Trophoblast cell (in vitro differentiated cells and primary cell): ENCODE measurements around the gene MIA3.

Experiments
- DNase-seq, 2 donors: peaks; one replicate each; pipeline ENCODE4 v3.0.0-alpha.2; 2016
- H2AFZ ChIP-seq: 2 replicates; pipeline ENCODE4 v1.6.1; 2013; ENCODE audit warnings: low read length, moderate library complexity, mild to moderate bottlenecking; ENCODE audit not compliant: insufficient read depth, poor library complexity
- H2AK5ac ChIP-seq: 2 replicates; pipeline ENCODE4 v1.6.1; 2013; ENCODE audit warnings: mild to moderate bottlenecking, low read length
- H2BK120ac ChIP-seq: 2 replicates; pipeline ENCODE4 v1.6.1; 2013; ENCODE audit warnings: low read length, mild to moderate bottlenecking, moderate library complexity; ENCODE audit not compliant: insufficient read depth, poor library complexity
- H2BK12ac ChIP-seq: 2 replicates; pipeline ENCODE4 v1.6.1; 2013; ENCODE audit warnings: mild to moderate bottlenecking, low read length, moderate library complexity
- H2BK5ac ChIP-seq: 2 replicates; pipeline ENCODE4 v1.6.1; 2013; ENCODE audit warnings: low read length, low read depth, moderate library complexity, mild to moderate bottlenecking; ENCODE audit not compliant: poor library complexity
- H3K14ac ChIP-seq: 2 replicates; pipeline ENCODE4 v1.6.1; 2013; ENCODE audit warnings: mild to moderate bottlenecking, low read length
- H3K18ac ChIP-seq: 2 replicates; pipeline ENCODE4 v1.6.1; 2013; ENCODE audit warnings: mild to moderate bottlenecking, low read length
- H3K23ac ChIP-seq: 2 replicates; pipeline ENCODE4 v1.6.1; 2013; ENCODE audit warnings: low read length
- H3K27ac ChIP-seq: 2 replicates; pipeline ENCODE4 v1.5.1; 2013; ENCODE audit warnings: low read depth, mild to moderate bottlenecking, inconsistent platforms, low read length, moderate library complexity
- H3K27me3 ChIP-seq: 2 replicates; pipeline ENCODE4 v1.6.1; 2013; ENCODE audit warnings: inconsistent platforms, mild to moderate bottlenecking, low read length, moderate library complexity; ENCODE audit not compliant: insufficient read depth
- H3K36me3 ChIP-seq, 2 experiments: 1 replicate in 1 of 2; 2 replicates in 1 of 2; pipeline ENCODE4 v1.6.1; 2013; ENCODE audit warnings: low read length in 2 of 2, mild to moderate bottlenecking in 2 of 2, moderate library complexity in 1 of 2; ENCODE audit not compliant: insufficient read depth in 2 of 2, control insufficient read depth in 1 of 2
- H3K4ac ChIP-seq: 2 replicates; pipeline ENCODE4 v1.6.1; 2013; ENCODE audit warnings: low read depth, mild to moderate bottlenecking, low read length, moderate library complexity
- H3K4me1 ChIP-seq, 2 experiments: 1 replicate in 1 of 2; 2 replicates in 1 of 2; pipeline ENCODE4 v1.6.1; 2013; ENCODE audit warnings: low read length in 2 of 2, mild to moderate bottlenecking in 2 of 2, moderate library complexity in 1 of 2; ENCODE audit not compliant: insufficient read depth in 2 of 2, control insufficient read depth in 1 of 2
- H3K4me2 ChIP-seq: 2 replicates; pipeline ENCODE4 v1.6.1; 2013; ENCODE audit warnings: inconsistent platforms, mild to moderate bottlenecking, low read length, moderate library complexity
- H3K4me3 ChIP-seq: 2 replicates; pipeline ENCODE4 v1.5.1; 2013; ENCODE audit warnings: mild to moderate bottlenecking, low read depth, low read length, inconsistent platforms
- H3K79me1 ChIP-seq: one replicate; pipeline ENCODE4 v1.6.1; 2013; ENCODE audit warnings: low read length
- H3K79me2 ChIP-seq: 2 replicates; pipeline ENCODE4 v1.6.1; 2013; ENCODE audit warnings: low read length, mild to moderate bottlenecking; ENCODE audit not compliant: control insufficient read depth, insufficient read depth, poor library complexity
- H3K9ac ChIP-seq: 2 replicates; pipeline ENCODE4 v1.6.1; 2013; ENCODE audit warnings: mild to moderate bottlenecking, low read length
- H3K9me3 ChIP-seq: 2 replicates; pipeline ENCODE4 v1.6.1; 2013; ENCODE audit warnings: low read depth, mild to moderate bottlenecking, control low read depth, inconsistent platforms, low read length; ENCODE audit not compliant: insufficient read depth
- H4K12ac ChIP-seq: 2 replicates; pipeline ENCODE4 v1.6.1; 2013; ENCODE audit warnings: low read depth, mild to moderate bottlenecking, low read length, moderate library complexity
- H4K8ac ChIP-seq: 2 replicates; pipeline ENCODE4 v1.6.1; 2013; ENCODE audit warnings: low read depth, mild to moderate bottlenecking, low read length, moderate library complexity
- H4K91ac ChIP-seq: one replicate; pipeline ENCODE4 v1.6.1; 2013; ENCODE audit warnings: low read depth, mild to moderate bottlenecking, low read length, moderate library complexity
- WGBS: extraction: QIAGEN DNeasy Blood & Tissue Kit; methylation state at CpG from one replicate; pipeline ENCODE4 v1.1.7; 2013; ENCODE audit warnings: missing lambda C conversion rate; ENCODE audit not compliant: insufficient read length, insufficient coverage; ENCODE audit errors: extremely low coverage; 5-methylcytosine and 5-hydroxymethylcytosine counted together

Gene MIA3

GRCh38 chr1:222589462-222590302, 28.2 kb upstream of the MIA3 start, which contains the start of gene TAF1A:
TSS of gene TAF1A (minus strand) at chr1:222589933.
- peaks cover 3% of the 10 kb centered on the region for H3K79me1 ChIP-seq
- H3K18ac ChIP-seq: peak within 1 kb of the TSS; percentile 79
- H4K8ac ChIP-seq: peak within 1 kb of the TSS; percentile 93
- peaks cover 2 to 6% of the 10 kb centered on the region in 2 experiments for H3K4me1 ChIP-seq
- H2AK5ac ChIP-seq: peak within 1 kb of the TSS; percentile 63
- H3K9me3 ChIP-seq: no peaks in the 10 kb centered on the region
- H3K79me2 ChIP-seq: peaks cover 5% of the 10 kb centered on the region
- peak within 1 kb of the TSS; percentile 75 for H3K9ac ChIP-seq
- H3K4me3 ChIP-seq: peak within 1 kb of the TSS; percentile 79
- H3K4ac ChIP-seq: peak within 1 kb of the TSS; percentile 22
- H3K36me3 ChIP-seq: peaks cover 3 to 6% of the 10 kb centered on the region in 2 experiments
- H3K14ac ChIP-seq: peak within 1 kb of the TSS; percentile 66
- no peaks in the 10 kb centered on the region for H3K27me3 ChIP-seq
- H2BK12ac ChIP-seq: no peak within 1 kb of the TSS
- peak within 1 kb of the TSS; percentile 65 for H3K4me2 ChIP-seq
- WGBS: no CpG with 5 or more reads among the region's 41 CpGs
- peak within 1 kb of the TSS; percentile 98 for H4K12ac ChIP-seq
- H2BK120ac ChIP-seq: peak within 1 kb of the TSS; percentile 52
- H2AFZ ChIP-seq: peak within 1 kb of the TSS; percentile 67
- H4K91ac ChIP-seq: peak within 1 kb of the TSS; percentile 77
- peak within 1 kb of the TSS; percentile 52 for H3K27ac ChIP-seq
- H2BK5ac ChIP-seq: peak within 1 kb of the TSS; percentile 62
- no peak within 1 kb of the TSS for H3K23ac ChIP-seq
- DNase-seq: peak; percentile 90 to 91

DNA sequence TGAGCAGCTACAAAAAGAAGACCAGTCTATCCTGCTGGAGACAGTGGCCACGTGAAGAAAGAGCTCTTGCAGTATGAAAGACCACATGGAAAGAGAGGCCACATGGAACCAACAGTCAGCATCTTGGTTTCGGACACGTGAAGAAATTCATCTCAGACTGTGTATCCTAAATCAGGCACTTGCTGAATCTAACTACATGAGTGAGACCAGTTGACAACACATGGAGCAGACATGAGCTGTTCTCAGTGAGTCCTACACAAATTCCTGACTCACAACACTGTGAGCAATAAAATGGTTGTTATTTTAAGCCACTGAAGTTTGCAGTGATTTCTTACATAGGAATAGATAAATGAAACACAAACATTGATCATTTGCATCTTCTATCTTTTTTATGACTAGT, 25.7 kb upstream of the MIA3 start:
- Histone ChIP-seq H3K36me3 (peaks cover 3% of the 10 kb centered on the region in 2 experiments), H3K79me1 (peaks cover 3% of the 10 kb centered on the region), H2AFZ (no peak overlapping the region), H3K79me2 (peaks cover 5% of the 10 kb centered on the region), H2AK5ac (no peak overlapping the region), H3K4me2 (no peak overlapping the region), H3K4me3 (no peak overlapping the region), H3K23ac (no peak overlapping the region), H3K4me1 (peaks cover 2 to 6% of the 10 kb centered on the region in 2 experiments), H3K14ac (no peak overlapping the region), H3K18ac (no peak overlapping the region), H3K4ac (no peak overlapping the region), H3K9me3 (no peaks in the 10 kb centered on the region), H3K9ac (no peak overlapping the region), H4K91ac (no peak overlapping the region), H4K8ac (no peak overlapping the region), H3K27ac (no peak overlapping the region), H2BK5ac (no peak overlapping the region), H4K12ac (no peak overlapping the region), H3K27me3 (no peaks in the 10 kb centered on the region), H2BK120ac (no peak overlapping the region), H2BK12ac (no peak overlapping the region)
- no CpG with 5 or more reads among the region's 3 CpGs for WGBS
- DNase-seq: no peak

DNA sequence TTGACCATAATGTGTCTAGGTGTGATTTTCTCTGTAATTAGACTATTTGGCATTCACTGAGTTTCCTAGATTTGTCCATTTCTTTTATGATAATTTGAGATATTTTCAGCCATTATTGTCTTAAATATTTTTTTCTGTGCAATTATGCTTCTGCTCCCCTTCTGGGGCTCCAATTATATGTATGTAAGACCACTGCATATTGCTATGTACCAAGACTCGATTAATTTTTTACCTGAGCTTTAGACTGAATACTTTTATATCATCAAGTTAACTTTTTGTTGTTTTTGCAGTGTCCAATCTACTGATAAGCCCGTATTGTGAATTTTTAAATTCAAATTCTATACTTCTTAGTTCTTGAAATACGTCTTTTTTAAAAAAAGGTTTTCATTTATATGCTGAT, 23.1 kb upstream of the MIA3 start:
- no peak overlapping the region for H2BK5ac ChIP-seq
- no peak overlapping the region for H4K91ac ChIP-seq
- H3K79me2 ChIP-seq: peaks cover 2% of the 10 kb centered on the region
- no peak overlapping the region for H2AFZ ChIP-seq
- no peak overlapping the region for H4K12ac ChIP-seq
- no peak overlapping the region for H2BK12ac ChIP-seq
- no peak overlapping the region for H3K4me2 ChIP-seq
- H3K4me1 ChIP-seq: peaks cover 0 to 6% of the 10 kb centered on the region in 2 experiments
- H3K4ac ChIP-seq: no peak overlapping the region
- H3K27ac ChIP-seq: no peak overlapping the region
- no peak overlapping the region for H4K8ac ChIP-seq
- no peak overlapping the region for H3K14ac ChIP-seq
- no peaks in the 10 kb centered on the region for H3K9me3 ChIP-seq
- peaks cover 3% of the 10 kb centered on the region for H3K79me1 ChIP-seq
- no peak overlapping the region for H3K23ac ChIP-seq
- H3K4me3 ChIP-seq: no peak overlapping the region
- H2BK120ac ChIP-seq: no peak overlapping the region
- no peak for DNase-seq
- no CpG with 5 or more reads among the region's 3 CpGs for WGBS
- H3K9ac ChIP-seq: no peak overlapping the region
- no peaks in the 10 kb centered on the region for H3K36me3 ChIP-seq
- H3K27me3 ChIP-seq: no peaks in the 10 kb centered on the region
- no peak overlapping the region for H2AK5ac ChIP-seq
- H3K18ac ChIP-seq: no peak overlapping the region

- Histone ChIP-seq H4K8ac (no peak overlapping the region), H4K91ac (no peak overlapping the region), H3K79me1 (no peaks in the 10 kb centered on the region), H3K27ac (no peak overlapping the region), H2BK12ac (no peak overlapping the region), H3K4me3 (no peak overlapping the region), H3K36me3 (no peaks in the 10 kb centered on the region), H2AFZ (no peak overlapping the region), H3K4me1 (no peaks in the 10 kb centered on the region), H3K9ac (no peak overlapping the region), H2BK5ac (no peak overlapping the region), H3K14ac (no peak overlapping the region), H3K27me3 (no peaks in the 10 kb centered on the region), H3K9me3 (no peaks in the 10 kb centered on the region), H2AK5ac (no peak overlapping the region), H3K23ac (no peak overlapping the region), H3K4me2 (no peak overlapping the region), H3K79me2 (no peaks in the 10 kb centered on the region), H4K12ac (no peak overlapping the region), H2BK120ac (no peak overlapping the region), H3K18ac (no peak overlapping the region), H3K4ac (no peak overlapping the region)
- no peak for DNase-seq
- WGBS: no CpG with 5 or more reads among the region's 4 CpGs
Observed at GRCh38 chr1:222596696-222597095, 21.2 kb upstream of the MIA3 start.
